ENCODE data around the gene MINAR1.
"Not testable (repeated sequence)": the region's sequence is repeated elsewhere in the genome, so short reads cannot be mapped to it uniquely, and the experiment has no call there.

Gene MINAR1

GRCh38 chr15:79431636-79432344 is at the start of gene MINAR1:
MINAR1 (plus strand) TSS chr15:79432336; CDS start chr15:79456148, 23,812 bp downstream.
- FAIRE-seq = no peak

- no peak for FAIRE-seq
Observed at GRCh38 chr15:79394231-79394630, 37.9 kb upstream of the MINAR1 start.

- no peak for FAIRE-seq
Observed at GRCh38 chr15:79396850-79397249, 35.3 kb upstream of the MINAR1 start.

GRCh38 chr15:79397269-79397910 is 34.7 kb upstream of the MINAR1 start:
- FAIRE-seq = no peak

GRCh38 chr15:79399606-79400005 is 32.5 kb upstream of the MINAR1 start:
- FAIRE-seq = no peak

- no peak for FAIRE-seq
Observed at GRCh38 chr15:79400650-79401049, 31.5 kb upstream of the MINAR1 start.

GRCh38 chr15:79401301-79401700 is 30.8 kb upstream of the MINAR1 start:
- no peak for FAIRE-seq

- no peak for FAIRE-seq
Observed at GRCh38 chr15:79402136-79402535, 30.0 kb upstream of the MINAR1 start.

GRCh38 chr15:79403501-79403900 is 28.6 kb upstream of the MINAR1 start:
- no peak for FAIRE-seq

- FAIRE-seq = no peak
Observed at GRCh38 chr15:79406210-79406609, 25.9 kb upstream of the MINAR1 start.

GRCh38 chr15:79408041-79408440 is 24.1 kb upstream of the MINAR1 start:
- FAIRE-seq = no peak

GRCh38 chr15:79410237-79410636 is 21.9 kb upstream of the MINAR1 start:
- no peak for FAIRE-seq

GRCh38 chr15:79412010-79412409 is 20.1 kb upstream of the MINAR1 start:
- no peak for FAIRE-seq

- FAIRE-seq = no peak
Observed at GRCh38 chr15:79412429-79412828, 19.7 kb upstream of the MINAR1 start.

- no peak for FAIRE-seq
Observed at GRCh38 chr15:79416876-79417275, 15.3 kb upstream of the MINAR1 start.

GRCh38 chr15:79418693-79419279 is 13.3 kb upstream of the MINAR1 start:
- no peak for FAIRE-seq

- FAIRE-seq = no peak
Observed at GRCh38 chr15:79425591-79426295, 6.4 kb upstream of the MINAR1 start.

- FAIRE-seq = not testable (repeated sequence)
Observed at GRCh38 chr15:79426899-79427298, 5.2 kb upstream of the MINAR1 start.

- FAIRE-seq = no peak
Observed at GRCh38 chr15:79427781-79428598, 4.1 kb upstream of the MINAR1 start.

- FAIRE-seq = no peak
Observed at GRCh38 chr15:79430901-79431635, 1.1 kb upstream of the MINAR1 start.

- no peak for FAIRE-seq
Observed at GRCh38 chr15:79432345-79433275, 474 bp downstream of the MINAR1 start.

Data from endometrium (tissue), 2 donors.